ENCODE data around the gene ZNF624. TPM values are rescaled to one million over a fixed set of nuclear protein-coding genes. Genes with fewer than 3 reads are reported as not detected.

Gene ZNF624
- total RNA-seq, 2 donors from 2014 or later = 2.0 to 3.0 TPM

GRCh38 chr17:16585796-16586195 is 67.9 kb downstream of the ZNF624 start:
- Histone ChIP-seq H3K9me3 (no peaks in the 10 kb centered on the region), H3K27me3 (replicated peaks; ENCODE audit: insufficient read depth) (no peaks in the 10 kb centered on the region), H3K4me3 (no peak overlapping the region), H3K4me1 (ENCODE audit: control insufficient read depth in 1 of 2, low read depth in 2 of 2) (peaks cover 4 to 12% of the 10 kb centered on the region in 2 donors), H3K27ac (no peak overlapping the region), H3K36me3 (no peaks in the 10 kb centered on the region)
- TF ChIP-seq, protein P1, sequence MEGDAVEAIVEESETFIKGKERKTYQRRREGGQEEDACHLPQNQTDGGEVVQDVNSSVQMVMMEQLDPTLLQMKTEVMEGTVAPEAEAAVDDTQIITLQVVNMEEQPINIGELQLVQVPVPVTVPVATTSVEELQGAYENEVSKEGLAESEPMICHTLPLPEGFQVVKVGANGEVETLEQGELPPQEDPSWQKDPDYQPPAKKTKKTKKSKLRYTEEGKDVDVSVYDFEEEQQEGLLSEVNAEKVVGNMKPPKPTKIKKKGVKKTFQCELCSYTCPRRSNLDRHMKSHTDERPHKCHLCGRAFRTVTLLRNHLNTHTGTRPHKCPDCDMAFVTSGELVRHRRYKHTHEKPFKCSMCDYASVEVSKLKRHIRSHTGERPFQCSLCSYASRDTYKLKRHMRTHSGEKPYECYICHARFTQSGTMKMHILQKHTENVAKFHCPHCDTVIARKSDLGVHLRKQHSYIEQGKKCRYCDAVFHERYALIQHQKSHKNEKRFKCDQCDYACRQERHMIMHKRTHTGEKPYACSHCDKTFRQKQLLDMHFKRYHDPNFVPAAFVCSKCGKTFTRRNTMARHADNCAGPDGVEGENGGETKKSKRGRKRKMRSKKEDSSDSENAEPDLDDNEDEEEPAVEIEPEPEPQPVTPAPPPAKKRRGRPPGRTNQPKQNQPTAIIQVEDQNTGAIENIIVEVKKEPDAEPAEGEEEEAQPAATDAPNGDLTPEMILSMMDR (IDR thresholded peaks at IDR 0.05) = no peak
- DNase-seq (ENCODE audit: low spot score) = no peak
- no peak for ATAC-seq (ENCODE audit: insufficient number of reproducible peaks, low FRiP score, low read depth)

GRCh38 chr17:16584273-16584995 is 69.2 kb downstream of the ZNF624 start:
- Histone ChIP-seq H3K9me3 (no peaks in the 10 kb centered on the region), H3K36me3 (no peaks in the 10 kb centered on the region), H3K4me3 (peak overlapping the region; percentile 68), H3K27me3 (replicated peaks; ENCODE audit: insufficient read depth) (no peaks in the 10 kb centered on the region), H3K4me1 (ENCODE audit: control insufficient read depth in 1 of 2, low read depth in 2 of 2) (peaks cover 4 to 12% of the 10 kb centered on the region in 2 donors), H3K27ac (no peak overlapping the region)
- DNase-seq (ENCODE audit: low spot score) (peak; percentile 64), ATAC-seq (ENCODE audit: insufficient number of reproducible peaks, low FRiP score, low read depth) (peak; percentile 73)
- TF ChIP-seq, protein P1 (IDR thresholded peaks at IDR 0.05) = peak; percentile 83

GRCh38 chr17:16583781-16584180 is 69.9 kb downstream of the ZNF624 start:
- Histone ChIP-seq H3K4me3 (peak overlapping the region; percentile 68), H3K27ac (no peak overlapping the region), H3K4me1 (ENCODE audit: control insufficient read depth in 1 of 2, low read depth in 2 of 2) (peaks cover 3 to 12% of the 10 kb centered on the region in 2 donors), H3K36me3 (no peaks in the 10 kb centered on the region), H3K27me3 (replicated peaks; ENCODE audit: insufficient read depth) (no peaks in the 10 kb centered on the region), H3K9me3 (no peaks in the 10 kb centered on the region)
- ATAC-seq (ENCODE audit: insufficient number of reproducible peaks, low FRiP score, low read depth) (no peak), DNase-seq (ENCODE audit: low spot score) (no peak)
- TF ChIP-seq, protein P1 (IDR thresholded peaks at IDR 0.05) = no peak

GRCh38 chr17:16573466-16573865 is 80.2 kb downstream of the ZNF624 start:
- H3K27ac ChIP-seq = no peak overlapping the region
- no peaks in the 10 kb centered on the region for H3K36me3 ChIP-seq
- H3K4me3 ChIP-seq = no peak overlapping the region
- H3K9me3 ChIP-seq = no peaks in the 10 kb centered on the region
- DNase-seq (ENCODE audit: low spot score) = no peak
- H3K4me1 ChIP-seq (ENCODE audit: control insufficient read depth in 1 of 2, low read depth in 2 of 2) = no peaks in the 10 kb centered on the region
- no peak for ATAC-seq (ENCODE audit: insufficient number of reproducible peaks, low FRiP score, low read depth)
- no peaks in the 10 kb centered on the region for H3K27me3 ChIP-seq (replicated peaks; ENCODE audit: insufficient read depth)
- TF ChIP-seq, protein P1 (IDR thresholded peaks at IDR 0.05) = no peak

Other genes starting within 250 kb of the ZNF624 start
- gene TRPV2, start 238.3 kb downstream of the ZNF624 start, total RNA-seq = 10 to 100 TPM; 18.5 to 28.6 TPM
- 1 to 10 TPM; 3.7 to 4.0 TPM for gene LRRC75A, start 161.7 kb downstream of the ZNF624 start, total RNA-seq
- 1 to 10 TPM; 2.6 to 5.9 TPM for gene ZNF287, start 84.6 kb downstream of the ZNF624 start, total RNA-seq
- 10 to 100 TPM in 1 of 2 donors, 1 to 10 TPM in 1; 6.5 to 36.3 TPM for gene CCDC144A, start 36.4 kb upstream of the ZNF624 start, total RNA-seq

Measured in thoracic aorta (tissue), 2 donors.